Measurements from ENCODE around the gene NACC1. TPM values are rescaled to one million over a fixed set of nuclear protein-coding genes. Genes with fewer than 3 reads are reported as not detected.

NACC1 gene
- total RNA-seq, 4 donors from 2014 or later: 23.8 to 55.2 (median 26.2) TPM

- peak overlapping the region; percentile 46 to 96 for H3K4me3 ChIP-seq
- H3K4me1 ChIP-seq: peaks cover 0 to 54% (median 20%) of the 10 kb centered on the region in 3 donors
- no peak for ATAC-seq
- no peaks in the 10 kb centered on the region for H3K36me3 ChIP-seq
- TF ChIP-seq CTCF (IDR thresholded peaks at IDR 0.05) (peak in 1 of 4 experiments; percentile 49), EP300 (IDR thresholded peaks at IDR 0.05) (no peak), POLR2A (IDR thresholded peaks at IDR 0.05) (peak in 1 of 2 donors; percentile 32), POLR2AphosphoS5 (IDR thresholded peaks at IDR 0.05) (no peak)
- peak overlapping the region; percentile 93 to 100 (median 98) for H3K27ac ChIP-seq
- no peaks in the 10 kb centered on the region for H3K27me3 ChIP-seq
- no peaks in the 10 kb centered on the region for H3K9me3 ChIP-seq
- WGBS, 2 donors (ENCODE audit: low coverage in 1 of 2): 0% methylated on average over 6 to 10 of the region's 69 CpGs
These were observed 35.6 kb downstream of the NACC1 start for GRCh38 chr19:13153569-13154240.

GRCh38 chr19:13154241-13154778 is 36.2 kb downstream of the NACC1 start:
- Histone ChIP-seq H3K27ac (peak overlapping the region; percentile 93 to 100 (median 98)), H3K27me3 (no peaks in the 10 kb centered on the region), H3K9me3 (no peaks in the 10 kb centered on the region), H3K36me3 (no peaks in the 10 kb centered on the region), H3K4me3 (peak overlapping the region; percentile 46 to 96), H3K4me1 (peaks cover 0 to 48% (median 16%) of the 10 kb centered on the region in 3 donors)
- peak; percentile 58 to 85 for TF ChIP-seq POLR2A (IDR thresholded peaks at IDR 0.05)
- TF ChIP-seq EP300 (IDR thresholded peaks at IDR 0.05): no peak
- TF ChIP-seq CTCF (IDR thresholded peaks at IDR 0.05): peak in 2 of 4 experiments; percentile 4 to 10
- peak; percentile 98 for TF ChIP-seq POLR2AphosphoS5 (IDR thresholded peaks at IDR 0.05)
- 3% methylated on average over 7 of the region's 21 CpGs; no CpG with 5 or more reads in 1 of the 2 donors for WGBS, 2 donors (ENCODE audit: low coverage in 1 of 2)
- ATAC-seq: peak; percentile 26

- Histone ChIP-seq H3K27ac (peak overlapping the region; percentile 93 to 100 (median 98)), H3K4me1 (peaks cover 0 to 41% (median 16%) of the 10 kb centered on the region in 3 donors), H3K27me3 (no peaks in the 10 kb centered on the region), H3K4me3 (peak overlapping the region; percentile 46 to 96), H3K9me3 (no peaks in the 10 kb centered on the region), H3K36me3 (no peaks in the 10 kb centered on the region)
- no peak for ATAC-seq
- 7 to 25% methylated on average over 3 to 7 of the region's 24 CpGs for WGBS, 2 donors (ENCODE audit: low coverage in 1 of 2)
- peak; percentile 37 for TF ChIP-seq POLR2AphosphoS5 (IDR thresholded peaks at IDR 0.05)
- peak in 1 of 2 donors; percentile 2 for TF ChIP-seq POLR2A (IDR thresholded peaks at IDR 0.05)
- no peak for TF ChIP-seq EP300 (IDR thresholded peaks at IDR 0.05)
- TF ChIP-seq CTCF (IDR thresholded peaks at IDR 0.05): peak in 2 of 4 experiments; percentile 8 to 11
These were observed 36.9 kb downstream of the NACC1 start for GRCh38 chr19:13154911-13155471.

GRCh38 chr19:13155472-13156359 is 37.7 kb downstream of the NACC1 start:
- Histone ChIP-seq H3K36me3 (no peaks in the 10 kb centered on the region), H3K27ac (peak overlapping the region; percentile 93 to 100 (median 98)), H3K9me3 (no peaks in the 10 kb centered on the region), H3K27me3 (no peaks in the 10 kb centered on the region), H3K4me1 (peaks cover 0 to 41% (median 16%) of the 10 kb centered on the region in 3 donors), H3K4me3 (peak overlapping the region; percentile 46 to 96)
- ATAC-seq: peak; percentile 11
- TF ChIP-seq POLR2A (IDR thresholded peaks at IDR 0.05) (peak; percentile 4 to 41), EP300 (IDR thresholded peaks at IDR 0.05) (no peak), CTCF (IDR thresholded peaks at IDR 0.05) (no peak), POLR2AphosphoS5 (IDR thresholded peaks at IDR 0.05) (no peak)
- 0 to 11% methylated on average over 3 to 4 of the region's 55 CpGs for WGBS, 2 donors (ENCODE audit: low coverage in 1 of 2)
